Panc1 (cell line): Measurements from ENCODE around the gene OSER1. TPM values are rescaled to one million over a fixed set of nuclear protein-coding genes. Genes with fewer than 3 reads are reported as not detected.
A peak's percentile ranks its signal among the peaks of the same experiment; 100 is the strongest.

ENCODE experiments used
- ATAC-seq: fragments of 200-7000 bp; cut with Tn5 transposase; 2 replicates; pipeline ENCODE4 v1.9.1; 2020; ENCODE audit warnings: mild to moderate bottlenecking, moderate library complexity
- BruUV-seq: library from RNA; stranded (reverse); fragments of 400-500 nt; replicated peaks from 2 replicates; lab custom pipeline; 2021; lab: Mats Ljungman, UMichigan
- CTCF ChIA-PET: fragments of 300-600 bp; sonication (Branson Sonifier 250); formaldehyde crosslinking; loops from one replicate; lab custom pipeline; 2022; ENCODE audit warnings: antibody characterized with exemption; lab: Charles Lee
- POLR2A ChIA-PET: fragments of 300-600 bp; sonication (Branson Sonifier 250); formaldehyde crosslinking; loops from one replicate; lab custom pipeline; 2022; ENCODE audit warnings: antibody characterized with exemption; lab: Charles Lee
- DNase-seq: peaks from one replicate; pipeline ENCODE4 v3.0.0-alpha.2; 2010; ENCODE audit warnings: low read depth, low spot score
- H3K27ac ChIP-seq: 2 replicates; pipeline ENCODE4 v1.5.1; 2011; ENCODE audit warnings: mild to moderate bottlenecking, low read length, inconsistent platforms
- H3K27me3 ChIP-seq: fragments of 200-500 bp; sonication (Bioruptor generic); 2 replicates; pipeline ENCODE4 v1.6.0; 2014; ENCODE audit warnings: low read length, inconsistent platforms; ENCODE audit not compliant: control insufficient read depth, insufficient read depth
- H3K36me3 ChIP-seq: fragments of 200-500 bp; sonication (Bioruptor generic); 2 replicates; pipeline ENCODE4 v1.5.1; 2014; ENCODE audit warnings: inconsistent platforms, mild to moderate bottlenecking, low read length, moderate library complexity; ENCODE audit not compliant: control insufficient read depth, insufficient read depth
- H3K4me1 ChIP-seq: 2 replicates; pipeline ENCODE4 v1.5.1; 2011; ENCODE audit warnings: inconsistent platforms, mild to moderate bottlenecking, low read length, moderate library complexity; ENCODE audit not compliant: control insufficient read depth, insufficient read depth
- H3K4me3 ChIP-seq, 2 experiments: 2 replicates each; pipeline ENCODE4 v1.5.1; 2011 to 2012; ENCODE audit warnings: low read depth in 2 of 2, low read length in 2 of 2, mild to moderate bottlenecking in 2 of 2, inconsistent platforms in 1 of 2, moderate library complexity in 1 of 2
- H3K9me3 ChIP-seq: fragments of 200-500 bp; sonication (Bioruptor generic); 2 replicates; pipeline ENCODE4 v1.5.1; 2014; ENCODE audit warnings: low read depth, mild to moderate bottlenecking, inconsistent platforms, low read length, moderate library complexity; ENCODE audit not compliant: control insufficient read depth, insufficient read depth
- CTCF ChIP-seq: fragments of 450-650 bp; IDR thresholded peaks from 2 replicates; pipeline ENCODE4 v1.5.1; 2017; ENCODE audit warnings: mild to moderate bottlenecking
- POLR2AphosphoS5 ChIP-seq: IDR thresholded peaks from 2 replicates; pipeline ENCODE4 v1.6.1; 2012; ENCODE audit warnings: mild to moderate bottlenecking, low read depth, low read length, moderate library complexity
- REST ChIP-seq, 2 experiments: IDR thresholded peaks; 2 replicates each; pipeline ENCODE4 v1.6.1; 2011 to 2012; ENCODE audit warnings: low read depth in 2 of 2, control low read depth in 1 of 2, low read length in 1 of 2, mild to moderate bottlenecking in 1 of 2, moderate library complexity in 1 of 2; ENCODE audit not compliant: insufficient read depth in 1 of 2
- SIN3A ChIP-seq: IDR thresholded peaks from 2 replicates; pipeline ENCODE4 v1.6.1; 2012; ENCODE audit warnings: low read depth, mild to moderate bottlenecking, low read length, moderate library complexity, borderline replicate concordance; ENCODE audit not compliant: insufficient read depth
- TCF7L2 ChIP-seq: IDR thresholded peaks from 2 replicates; pipeline ENCODE4 v1.6.1; 2011; ENCODE audit warnings: mild to moderate bottlenecking, low read depth, low read length, inconsistent platforms
- in situ Hi-C: cut with HindIII; loops from 2 replicates; pipeline ENCODE4 v1.10.0; 2016; ENCODE audit warnings: low sequenced_read_pairs, low pct_unique_long_range_greater_than_20kb
- intact Hi-C: fragments of 100-400 bp; cut with micrococcal nuclease; formaldehyde crosslinking; loops from one replicate; pipeline ENCODE4 v1.10.0; 2022; ENCODE audit not compliant: unreplicated experiment
- total RNA-seq: library from RNA; stranded (reverse); gene quantifications from one replicate; pipeline ENCODE4 v1.2.1, GENCODE V29; 2021; ENCODE audit not compliant: unreplicated experiment

Gene OSER1
- total RNA-seq, 1 experiment from 2014 or later: 37.8 TPM

- POLR2A ChIA-PET: no interaction called here
- BruUV-seq: no TSS peak
- no peaks in the 10 kb centered on the region for H3K27me3 ChIP-seq
- ATAC-seq (no peak), DNase-seq (no peak)
- TF ChIP-seq REST (IDR thresholded peaks at IDR 0.05; ENCODE audit: insufficient read depth in 1 of 2, low read depth in 2 of 2, low read length in 1 of 2): peak in 1 of 2 experiments; percentile 31; a peak in 1 of 4 replicates
- TF ChIP-seq SIN3A: no peak
- no peak for TF ChIP-seq TCF7L2
- no peak for TF ChIP-seq CTCF
- TF ChIP-seq POLR2AphosphoS5: no peak
- CTCF ChIA-PET: no interaction called here
- no peaks in the 10 kb centered on the region for H3K36me3 ChIP-seq
- H3K27ac ChIP-seq: no peak overlapping the region
- intact Hi-C loops: no loop called here
- H3K4me1 ChIP-seq: no peaks in the 10 kb centered on the region
- H3K9me3 ChIP-seq: no peaks in the 10 kb centered on the region
- no peak overlapping the region for H3K4me3 ChIP-seq
- in situ Hi-C loops: no loop called here
Measured at GRCh38 chr20:44248410-44248759, 37.8 kb upstream of the OSER1 start.

GRCh38 chr20:44247586-44248409, 37.2 kb upstream of the OSER1 start:
- Histone ChIP-seq H3K27me3 (no peaks in the 10 kb centered on the region), H3K4me3 (no peak overlapping the region; a peak in 1 of 4 replicates), H3K4me1 (no peaks in the 10 kb centered on the region), H3K36me3 (no peaks in the 10 kb centered on the region), H3K27ac (no peak overlapping the region), H3K9me3 (no peaks in the 10 kb centered on the region)
- peak; percentile 94 for TF ChIP-seq REST (IDR thresholded peaks at IDR 0.05; ENCODE audit: insufficient read depth in 1 of 2, low read depth in 2 of 2, low read length in 1 of 2)
- TF ChIP-seq TCF7L2: no peak
- intact Hi-C loops: no loop called here
- ChIA-PET POLR2A (no interaction called here), CTCF (no interaction called here)
- DNase-seq: no peak
- in situ Hi-C loops: no loop called here
- ATAC-seq: no peak
- BruUV-seq: no TSS peak
